Panc1 (cell line): Measurements from ENCODE around the gene KRT84.

Source experiments
- POLR2AphosphoS5 ChIP-seq: IDR thresholded peaks from 2 replicates; pipeline ENCODE4 v1.6.1; 2012; ENCODE audit warnings: mild to moderate bottlenecking, low read depth, low read length, moderate library complexity
- SIN3A ChIP-seq: IDR thresholded peaks from 2 replicates; pipeline ENCODE4 v1.6.1; 2012; ENCODE audit warnings: low read depth, mild to moderate bottlenecking, low read length, moderate library complexity, borderline replicate concordance; ENCODE audit not compliant: insufficient read depth
- TF ChIP-seq, protein P1 (sequence below): fragments of 450-650 bp; IDR thresholded peaks from 2 replicates; pipeline ENCODE4 v1.5.1; 2017; ENCODE audit warnings: mild to moderate bottlenecking
- TF ChIP-seq, protein P2 (sequence below), 2 experiments: IDR thresholded peaks; 2 replicates each; pipeline ENCODE4 v1.6.1; 2011 to 2012; ENCODE audit warnings: low read depth in 2 of 2, control low read depth in 1 of 2, low read length in 1 of 2, mild to moderate bottlenecking in 1 of 2, moderate library complexity in 1 of 2; ENCODE audit not compliant: insufficient read depth in 1 of 2

- TF ChIP-seq POLR2AphosphoS5 (no peak), SIN3A (no peak)
- TF ChIP-seq, protein P1, sequence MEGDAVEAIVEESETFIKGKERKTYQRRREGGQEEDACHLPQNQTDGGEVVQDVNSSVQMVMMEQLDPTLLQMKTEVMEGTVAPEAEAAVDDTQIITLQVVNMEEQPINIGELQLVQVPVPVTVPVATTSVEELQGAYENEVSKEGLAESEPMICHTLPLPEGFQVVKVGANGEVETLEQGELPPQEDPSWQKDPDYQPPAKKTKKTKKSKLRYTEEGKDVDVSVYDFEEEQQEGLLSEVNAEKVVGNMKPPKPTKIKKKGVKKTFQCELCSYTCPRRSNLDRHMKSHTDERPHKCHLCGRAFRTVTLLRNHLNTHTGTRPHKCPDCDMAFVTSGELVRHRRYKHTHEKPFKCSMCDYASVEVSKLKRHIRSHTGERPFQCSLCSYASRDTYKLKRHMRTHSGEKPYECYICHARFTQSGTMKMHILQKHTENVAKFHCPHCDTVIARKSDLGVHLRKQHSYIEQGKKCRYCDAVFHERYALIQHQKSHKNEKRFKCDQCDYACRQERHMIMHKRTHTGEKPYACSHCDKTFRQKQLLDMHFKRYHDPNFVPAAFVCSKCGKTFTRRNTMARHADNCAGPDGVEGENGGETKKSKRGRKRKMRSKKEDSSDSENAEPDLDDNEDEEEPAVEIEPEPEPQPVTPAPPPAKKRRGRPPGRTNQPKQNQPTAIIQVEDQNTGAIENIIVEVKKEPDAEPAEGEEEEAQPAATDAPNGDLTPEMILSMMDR, result no peak
- TF ChIP-seq, protein P2, sequence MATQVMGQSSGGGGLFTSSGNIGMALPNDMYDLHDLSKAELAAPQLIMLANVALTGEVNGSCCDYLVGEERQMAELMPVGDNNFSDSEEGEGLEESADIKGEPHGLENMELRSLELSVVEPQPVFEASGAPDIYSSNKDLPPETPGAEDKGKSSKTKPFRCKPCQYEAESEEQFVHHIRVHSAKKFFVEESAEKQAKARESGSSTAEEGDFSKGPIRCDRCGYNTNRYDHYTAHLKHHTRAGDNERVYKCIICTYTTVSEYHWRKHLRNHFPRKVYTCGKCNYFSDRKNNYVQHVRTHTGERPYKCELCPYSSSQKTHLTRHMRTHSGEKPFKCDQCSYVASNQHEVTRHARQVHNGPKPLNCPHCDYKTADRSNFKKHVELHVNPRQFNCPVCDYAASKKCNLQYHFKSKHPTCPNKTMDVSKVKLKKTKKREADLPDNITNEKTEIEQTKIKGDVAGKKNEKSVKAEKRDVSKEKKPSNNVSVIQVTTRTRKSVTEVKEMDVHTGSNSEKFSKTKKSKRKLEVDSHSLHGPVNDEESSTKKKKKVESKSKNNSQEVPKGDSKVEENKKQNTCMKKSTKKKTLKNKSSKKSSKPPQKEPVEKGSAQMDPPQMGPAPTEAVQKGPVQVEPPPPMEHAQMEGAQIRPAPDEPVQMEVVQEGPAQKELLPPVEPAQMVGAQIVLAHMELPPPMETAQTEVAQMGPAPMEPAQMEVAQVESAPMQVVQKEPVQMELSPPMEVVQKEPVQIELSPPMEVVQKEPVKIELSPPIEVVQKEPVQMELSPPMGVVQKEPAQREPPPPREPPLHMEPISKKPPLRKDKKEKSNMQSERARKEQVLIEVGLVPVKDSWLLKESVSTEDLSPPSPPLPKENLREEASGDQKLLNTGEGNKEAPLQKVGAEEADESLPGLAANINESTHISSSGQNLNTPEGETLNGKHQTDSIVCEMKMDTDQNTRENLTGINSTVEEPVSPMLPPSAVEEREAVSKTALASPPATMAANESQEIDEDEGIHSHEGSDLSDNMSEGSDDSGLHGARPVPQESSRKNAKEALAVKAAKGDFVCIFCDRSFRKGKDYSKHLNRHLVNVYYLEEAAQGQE (IDR thresholded peaks at IDR 0.05; ENCODE audit: insufficient read depth in 1 of 2, low read depth in 2 of 2, low read length in 1 of 2), result no peak
Measured at GRCh38 chr12:52335598-52336262, 49.7 kb downstream of the KRT84 start.
